Smooth muscle cell (in vitro differentiated cells): Measurements from ENCODE around the gene COQ5. TPM values are rescaled to one million over a fixed set of nuclear protein-coding genes. Genes with fewer than 3 reads are reported as not detected.

Experiments used
- DNase-seq: peaks from one replicate; lab custom pipeline; 2025; ENCODE audit not compliant: unreplicated experiment; lab: John Stamatoyannopoulos, UW
- H2AFZ ChIP-seq: fragments of 200-600 bp; sonication (generic); 2 replicates; pipeline ENCODE4 v1.6.0; 2016; ENCODE audit warnings: antibody characterized with exemption, low read depth, mild to moderate bottlenecking
- H3F3A ChIP-seq: fragments of 200-600 bp; sonication (generic); 2 replicates; pipeline ENCODE4 v1.6.0; 2017; ENCODE audit warnings: antibody characterized with exemption, low read depth
- H3K27ac ChIP-seq: fragments of 200-600 bp; sonication (generic); 2 replicates; pipeline ENCODE4 v1.5.1; 2016; ENCODE audit warnings: low read depth, mild to moderate bottlenecking
- H3K27me3 ChIP-seq: fragments of 200-600 bp; sonication (generic); 2 replicates; pipeline ENCODE4 v1.6.1; 2016; ENCODE audit warnings: low read depth, mild to moderate bottlenecking
- H3K36me3 ChIP-seq: fragments of 200-600 bp; sonication (generic); 2 replicates; pipeline ENCODE4 v1.5.1; 2016; ENCODE audit warnings: low read depth
- H3K4me1 ChIP-seq: fragments of 200-600 bp; sonication (generic); 2 replicates; pipeline ENCODE4 v1.5.1; 2016; ENCODE audit warnings: low read depth
- H3K4me2 ChIP-seq: fragments of 200-600 bp; sonication (generic); 2 replicates; pipeline ENCODE4 v1.6.0; 2016; ENCODE audit warnings: mild to moderate bottlenecking
- H3K4me3 ChIP-seq: fragments of 200-600 bp; sonication (generic); 2 replicates; pipeline ENCODE4 v1.5.1; 2016; ENCODE audit warnings: mild to moderate bottlenecking
- H3K79me2 ChIP-seq: fragments of 200-600 bp; sonication (generic); 2 replicates; pipeline ENCODE4 v1.6.0; 2016; ENCODE audit warnings: low read depth, mild to moderate bottlenecking
- H3K9ac ChIP-seq: fragments of 200-600 bp; sonication (generic); 2 replicates; pipeline ENCODE4 v1.6.0; 2016; ENCODE audit warnings: low read depth
- H3K9me3 ChIP-seq: fragments of 200-600 bp; sonication (generic); replicated peaks from 2 replicates; pipeline ENCODE4 v1.5.1; 2016; ENCODE audit warnings: low read depth
- H4K20me1 ChIP-seq: fragments of 200-600 bp; sonication (generic); 2 replicates; pipeline ENCODE4 v1.6.0; 2016; ENCODE audit warnings: low read depth
- CTCF ChIP-seq: fragments of 200-600 bp; sonication (generic); IDR thresholded peaks from 2 replicates; pipeline ENCODE4 v1.5.1; 2017; ENCODE audit warnings: borderline replicate concordance, mild to moderate bottlenecking, antibody characterized with exemption; ENCODE audit not compliant: insufficient read depth, poor library complexity, severe bottlenecking
- WGBS: methylation state at CpG from one replicate; pipeline ENCODE4 v1.1.7; 2016; ENCODE audit warnings: low lambda C conversion rate; 5-methylcytosine and 5-hydroxymethylcytosine counted together
- polyA plus RNA-seq: library from polyadenylated mRNA; unstranded; fragments of >200 nt; fragmentation: Nextera tagmentation; extraction: Ambion mirVana; gene quantifications from 2 replicates; pipeline ENCODE4 v1.2.1, GENCODE V29; 2016
- total RNA-seq: library from RNA; depleted of rRNA; stranded (reverse); fragments of >200 nt; gene quantifications from 2 replicates; pipeline ENCODE4 v1.2.3, GENCODE V29; 2014

Gene COQ5
- total and polyA plus RNA-seq, 2 experiments from 2014 or later: 32.5 to 46.9 TPM

GRCh38 chr12:120474616-120474960 is 54.4 kb downstream of the COQ5 start:
- no peak overlapping the region for H3K4me3 ChIP-seq
- H3K9me3 ChIP-seq: no peaks in the 10 kb centered on the region
- peaks cover 40% of the 10 kb centered on the region for H3K79me2 ChIP-seq
- peak overlapping the region; percentile 71 for H3K27ac ChIP-seq
- H4K20me1 ChIP-seq: no peaks in the 10 kb centered on the region
- 10% methylated on average over 2 of the region's 2 CpGs for WGBS
- H3K4me2 ChIP-seq: peak overlapping the region; percentile 55
- no peaks in the 10 kb centered on the region for H3F3A ChIP-seq
- no peak for TF ChIP-seq CTCF
- peak overlapping the region; percentile 6 for H2AFZ ChIP-seq
- H3K9ac ChIP-seq: peak overlapping the region; percentile 8
- H3K36me3 ChIP-seq: no peaks in the 10 kb centered on the region
- no peaks in the 10 kb centered on the region for H3K27me3 ChIP-seq
- DNase-seq: no peak
- peaks cover 7% of the 10 kb centered on the region for H3K4me1 ChIP-seq

- TF ChIP-seq CTCF: no peak
- peak overlapping the region; percentile 70 for H3K27ac ChIP-seq
- no peaks in the 10 kb centered on the region for H3K27me3 ChIP-seq
- 76% methylated on average over 6 of the region's 6 CpGs for WGBS
- H3K4me3 ChIP-seq: no peak overlapping the region
- peak overlapping the region; percentile 8 for H3K9ac ChIP-seq
- no peak for DNase-seq
- H3K9me3 ChIP-seq: no peaks in the 10 kb centered on the region
- H3F3A ChIP-seq: no peaks in the 10 kb centered on the region
- no peak overlapping the region for H2AFZ ChIP-seq
- H3K4me2 ChIP-seq: peak overlapping the region; percentile 55
- H3K36me3 ChIP-seq: no peaks in the 10 kb centered on the region
- H3K79me2 ChIP-seq: peaks cover 44% of the 10 kb centered on the region
- peaks cover under 1% of the 10 kb centered on the region for H4K20me1 ChIP-seq
- peaks cover 7% of the 10 kb centered on the region for H3K4me1 ChIP-seq
Observed at GRCh38 chr12:120473807-120474615, 54.9 kb downstream of the COQ5 start.

- no peak overlapping the region for H3K9ac ChIP-seq
- H3K9me3 ChIP-seq: no peaks in the 10 kb centered on the region
- peak overlapping the region; percentile 70 for H3K27ac ChIP-seq
- H3K4me3 ChIP-seq: no peak overlapping the region
- H2AFZ ChIP-seq: no peak overlapping the region
- H3K27me3 ChIP-seq: no peaks in the 10 kb centered on the region
- H3K36me3 ChIP-seq: no peaks in the 10 kb centered on the region
- peak overlapping the region; percentile 42 for H3K4me2 ChIP-seq
- H3K4me1 ChIP-seq: peaks cover 11% of the 10 kb centered on the region
- no peaks in the 10 kb centered on the region for H3F3A ChIP-seq
- peaks cover 58% of the 10 kb centered on the region for H3K79me2 ChIP-seq
- no peak for DNase-seq
- peaks cover 15% of the 10 kb centered on the region for H4K20me1 ChIP-seq
- TF ChIP-seq CTCF: no peak
Observed at GRCh38 chr12:120472521-120472920, 56.4 kb downstream of the COQ5 start.
